ENCODE measurements around the gene TMEM181. TPM values are rescaled to one million over a fixed set of nuclear protein-coding genes. Genes with fewer than 3 reads are reported as not detected.
"Not testable (repeated sequence)": the region's sequence is repeated elsewhere in the genome, so short reads cannot be mapped to it uniquely, and the experiment has no call there.

Gene TMEM181
- total RNA-seq, 1 experiment from 2014 or later, result 18.7 TPM

DNA sequence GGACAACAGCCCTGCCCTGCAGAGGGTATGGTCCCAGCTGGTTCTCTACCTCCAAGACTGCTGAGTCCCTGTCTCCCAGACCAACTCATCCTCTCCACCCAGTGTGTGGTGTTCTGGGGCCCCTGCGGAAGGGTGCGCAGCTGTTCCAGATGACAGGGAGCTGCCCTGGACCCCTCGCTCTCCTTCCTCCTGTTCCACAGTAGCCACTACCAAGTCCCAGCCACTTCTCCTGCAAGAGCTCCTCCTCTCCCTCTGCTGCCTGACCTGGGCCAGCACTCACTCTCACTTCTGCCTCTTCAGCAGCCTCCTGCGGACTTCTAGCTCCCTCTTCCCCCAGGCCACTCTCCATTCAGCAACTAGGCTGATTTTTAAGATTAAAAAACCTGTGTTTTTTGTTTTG, 40.1 kb upstream of the TMEM181 start:
- intact Hi-C loops (cut with micrococcal nuclease; ENCODE audit: unreplicated experiment), result no loop called here
- no peak for DNase-seq
- H3K4me1 ChIP-seq (replicated peaks; ENCODE audit: insufficient read depth), result peaks cover 19% of the 10 kb centered on the region
- H3K79me2 ChIP-seq (ENCODE audit: low read depth), result no peaks in the 10 kb centered on the region
- H3F3A ChIP-seq (ENCODE audit: insufficient read depth, low read depth), result peaks cover 22% of the 10 kb centered on the region
- no peak overlapping the region for H3K4me2 ChIP-seq
- H3K9me2 ChIP-seq (ENCODE audit: insufficient read depth), result no peaks in the 10 kb centered on the region
- CTCF ChIA-PET, result no interaction called here
- no peaks in the 10 kb centered on the region for H3K36me3 ChIP-seq (ENCODE audit: low read depth)
- POLR2A ChIA-PET (ENCODE audit: unreplicated experiment), result no interaction called here
- no TSS peak for BruUV-seq (replicated peaks)
- no peaks in the 10 kb centered on the region for H4K20me1 ChIP-seq (ENCODE audit: insufficient read depth)
- TF ChIP-seq CTCF (conservative IDR thresholded peaks at IDR 0.05) (no peak), EZH2 (IDR thresholded peaks at IDR 0.05; ENCODE audit: low read depth) (no peak)
- H2AFZ ChIP-seq, result no peak overlapping the region
- no peaks in the 10 kb centered on the region for H3K27me3 ChIP-seq (ENCODE audit: insufficient read depth, low read depth)
- no peaks in the 10 kb centered on the region; the same call in 1 of the 2 replicates for H3K9me3 ChIP-seq (ENCODE audit: insufficient read depth, low read depth)
- H3K4me3 ChIP-seq, result no peak overlapping the region
- H3K27ac ChIP-seq, result no peak overlapping the region

DNA sequence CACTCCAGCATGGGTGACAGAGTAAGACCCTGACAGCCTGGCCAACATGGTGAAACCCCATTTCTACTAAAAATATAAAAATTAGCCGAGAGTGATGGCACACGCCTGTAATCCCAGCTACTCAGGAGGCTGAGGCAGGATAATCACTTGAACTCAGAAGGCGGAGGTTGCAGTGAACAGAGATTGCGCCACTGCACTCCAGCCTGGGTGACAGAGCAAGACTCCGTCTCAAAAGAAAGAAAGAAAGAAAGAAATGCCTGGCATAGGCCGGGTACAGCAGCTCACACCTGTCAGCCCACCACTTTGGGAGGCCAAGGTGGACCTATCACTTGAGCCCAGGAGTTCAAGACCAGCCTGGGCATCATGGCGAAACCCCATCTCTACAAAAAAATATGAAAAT, 38.9 kb upstream of the TMEM181 start:
- BruUV-seq (replicated peaks); H3K9me2 ChIP-seq (ENCODE audit: insufficient read depth); H3K27ac ChIP-seq; H4K20me1 ChIP-seq (ENCODE audit: insufficient read depth); H3K4me3 ChIP-seq; CTCF ChIA-PET; H2AFZ ChIP-seq; H3K9me3 ChIP-seq (ENCODE audit: insufficient read depth, low read depth); H3K27me3 ChIP-seq (ENCODE audit: insufficient read depth, low read depth); POLR2A ChIA-PET (ENCODE audit: unreplicated experiment); H3K79me2 ChIP-seq (ENCODE audit: low read depth); H3K4me2 ChIP-seq; intact Hi-C loops (cut with micrococcal nuclease; ENCODE audit: unreplicated experiment); H3K36me3 ChIP-seq (ENCODE audit: low read depth); DNase-seq: not testable (repeated sequence)
- peaks cover 19% of the 10 kb centered on the region for H3K4me1 ChIP-seq (replicated peaks; ENCODE audit: insufficient read depth)
- peaks cover 22% of the 10 kb centered on the region for H3F3A ChIP-seq (ENCODE audit: insufficient read depth, low read depth)

GRCh38 chr6:158521759-158522158, 38.1 kb upstream of the TMEM181 start:
- Histone ChIP-seq H3F3A (ENCODE audit: insufficient read depth, low read depth) (peaks cover 23% of the 10 kb centered on the region), H4K20me1 (ENCODE audit: insufficient read depth) (no peaks in the 10 kb centered on the region), H3K9me3 (ENCODE audit: insufficient read depth, low read depth) (peaks cover 6% of the 10 kb centered on the region; the same call in 1 of the 2 replicates), H3K9me2 (ENCODE audit: insufficient read depth) (no peaks in the 10 kb centered on the region), H3K27ac (no peak overlapping the region), H3K27me3 (ENCODE audit: insufficient read depth, low read depth) (0 out of 2 replicates have a peak, but pooled peaks cover 4% of the 10 kb centered on the region), H3K36me3 (ENCODE audit: low read depth) (no peaks in the 10 kb centered on the region), H3K4me3 (no peak overlapping the region), H3K4me2 (no peak overlapping the region), H3K79me2 (ENCODE audit: low read depth) (no peaks in the 10 kb centered on the region), H3K4me1 (replicated peaks; ENCODE audit: insufficient read depth) (peaks cover 19% of the 10 kb centered on the region), H2AFZ (no peak overlapping the region)
- CTCF ChIA-PET, result no interaction called here
- TF ChIP-seq CTCF (conservative IDR thresholded peaks at IDR 0.05), result no peak
- no peak for TF ChIP-seq EZH2 (IDR thresholded peaks at IDR 0.05; ENCODE audit: low read depth)
- BruUV-seq (replicated peaks), result no TSS peak
- intact Hi-C loops (cut with micrococcal nuclease; ENCODE audit: unreplicated experiment), result no loop called here
- POLR2A ChIA-PET (ENCODE audit: unreplicated experiment), result no interaction called here
- DNase-seq, result no peak

DNA sequence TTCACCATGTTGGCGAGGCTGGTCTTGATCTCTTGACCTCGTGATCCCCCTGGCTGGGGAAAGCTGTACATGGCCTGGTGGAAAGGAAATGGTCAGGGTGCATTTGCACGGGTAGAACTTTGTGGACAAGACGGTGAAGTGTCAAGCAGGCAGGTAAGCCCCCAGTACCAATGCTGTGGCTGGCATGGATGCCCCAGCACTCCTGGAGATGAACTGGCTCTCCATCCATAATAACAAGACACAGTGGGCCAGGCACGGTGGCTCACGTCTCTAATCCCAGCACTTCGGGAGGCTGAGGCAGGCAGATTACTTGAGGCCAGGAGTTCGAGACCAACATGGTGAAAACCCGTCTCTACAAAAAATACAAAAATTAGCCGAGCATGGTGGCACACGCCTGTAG, 37.3 kb upstream of the TMEM181 start:
- no peak overlapping the region for H3K27ac ChIP-seq
- 0 out of 2 replicates have a peak, but pooled peaks cover 6% of the 10 kb centered on the region for H3K27me3 ChIP-seq (ENCODE audit: insufficient read depth, low read depth)
- DNase-seq, result no peak
- peaks cover 21% of the 10 kb centered on the region for H3F3A ChIP-seq (ENCODE audit: insufficient read depth, low read depth)
- peaks cover 9% of the 10 kb centered on the region; the same call in 1 of the 2 replicates for H3K9me3 ChIP-seq (ENCODE audit: insufficient read depth, low read depth)
- no peaks in the 10 kb centered on the region for H3K36me3 ChIP-seq (ENCODE audit: low read depth)
- BruUV-seq (replicated peaks), result no TSS peak
- intact Hi-C loops (cut with micrococcal nuclease; ENCODE audit: unreplicated experiment), result no loop called here
- H3K9me2 ChIP-seq (ENCODE audit: insufficient read depth), result no peaks in the 10 kb centered on the region
- H3K4me2 ChIP-seq, result no peak overlapping the region
- no peaks in the 10 kb centered on the region for H3K79me2 ChIP-seq (ENCODE audit: low read depth)
- no peak for TF ChIP-seq EZH2 (IDR thresholded peaks at IDR 0.05; ENCODE audit: low read depth)
- no peak for TF ChIP-seq CTCF (conservative IDR thresholded peaks at IDR 0.05)
- H4K20me1 ChIP-seq (ENCODE audit: insufficient read depth), result no peaks in the 10 kb centered on the region
- POLR2A ChIA-PET (ENCODE audit: unreplicated experiment), result no interaction called here
- CTCF ChIA-PET, result no interaction called here
- no peak overlapping the region for H3K4me3 ChIP-seq
- H2AFZ ChIP-seq, result no peak overlapping the region
- H3K4me1 ChIP-seq (replicated peaks; ENCODE audit: insufficient read depth), result peaks cover 17% of the 10 kb centered on the region

All from PC-9 (cell line).